ENCODE data around the gene SPRED3. TPM values are rescaled to one million over a fixed set of nuclear protein-coding genes. Genes with fewer than 3 reads are reported as not detected.
A peak's percentile ranks its signal among the peaks of the same experiment; 100 is the strongest.

The SPRED3 gene
- total and polyA plus RNA-seq, 9 of the 15 experiments (the other 6 are each of a cell fraction or from before 2014, with no cell fraction given): 0.05 to 1.3 (median 0.36) TPM

- TF ChIP-seq ZNF398 (CRISPR knock-in tag; IDR thresholded peaks at IDR 0.05) (no peak), JUND (IDR thresholded peaks at IDR 0.05; ENCODE audit: borderline replicate concordance, low read depth, low read length) (no peak), JUND (tag; IDR thresholded peaks at IDR 0.05; ENCODE audit: borderline replicate concordance, low read depth, low read length) (no peak), ZNF134 (CRISPR knock-in tag; conservative IDR thresholded peaks at IDR 0.05) (no peak), MBD1 (CRISPR knock-in tag; IDR thresholded peaks at IDR 0.05) (no peak), RNF2 (IDR thresholded peaks at IDR 0.05) (no peak), CREM (IDR thresholded peaks at IDR 0.05; ENCODE audit: low read depth) (no peak), SAP30 (IDR thresholded peaks at IDR 0.05; ENCODE audit: borderline replicate concordance, insufficient read depth, low read depth, low read length, poor library complexity, severe bottlenecking) (no peak), HDGF (IDR thresholded peaks at IDR 0.05) (0 out of 2 replicates have a peak, but pooled peaks have one; percentile 85), ZNF764 (CRISPR knock-in tag; IDR thresholded peaks at IDR 0.05; ENCODE audit: low read depth) (no peak), CBFB (CRISPR knock-in tag; IDR thresholded peaks at IDR 0.05) (no peak), ZNF184 (CRISPR knock-in tag; IDR thresholded peaks at IDR 0.05) (no peak), CEBPG (CRISPR knock-in tag; IDR thresholded peaks at IDR 0.05) (no peak), CEBPG (tag; conservative IDR thresholded peaks at IDR 0.05 in 1 of 2, IDR thresholded peaks at IDR 0.05 in 1 of 2) (no peak), ELK1 (CRISPR knock-in tag; IDR thresholded peaks at IDR 0.05) (no peak), TCF3 (CRISPR knock-in tag; IDR thresholded peaks at IDR 0.05) (no peak), SREBF1 (IDR thresholded peaks at IDR 0.05; ENCODE audit: borderline replicate concordance, low read depth, low read length) (no peak), GABPB2 (CRISPR knock-in tag; conservative IDR thresholded peaks at IDR 0.05) (no peak), ZNF224 (CRISPR knock-in tag; IDR thresholded peaks at IDR 0.05) (no peak)
Observed at GRCh38 chr19:38441657-38442348, 53.3 kb downstream of the SPRED3 start (continued).
